HG03354 (cell line): ENCODE results near the gene CKM.
"Not testable (repeated sequence)": the region's sequence is repeated elsewhere in the genome, so short reads cannot be mapped to it uniquely, and the experiment has no call there.

ENCODE experiments used
- ATAC-seq: cut with Tn5 transposase; IDR thresholded peaks from one replicate; pipeline ENCODE4 v1.9.1; 2021; ENCODE audit warnings: mild to moderate bottlenecking; ENCODE audit not compliant: unreplicated experiment, poor library complexity, severe bottlenecking

The CKM gene

DNA sequence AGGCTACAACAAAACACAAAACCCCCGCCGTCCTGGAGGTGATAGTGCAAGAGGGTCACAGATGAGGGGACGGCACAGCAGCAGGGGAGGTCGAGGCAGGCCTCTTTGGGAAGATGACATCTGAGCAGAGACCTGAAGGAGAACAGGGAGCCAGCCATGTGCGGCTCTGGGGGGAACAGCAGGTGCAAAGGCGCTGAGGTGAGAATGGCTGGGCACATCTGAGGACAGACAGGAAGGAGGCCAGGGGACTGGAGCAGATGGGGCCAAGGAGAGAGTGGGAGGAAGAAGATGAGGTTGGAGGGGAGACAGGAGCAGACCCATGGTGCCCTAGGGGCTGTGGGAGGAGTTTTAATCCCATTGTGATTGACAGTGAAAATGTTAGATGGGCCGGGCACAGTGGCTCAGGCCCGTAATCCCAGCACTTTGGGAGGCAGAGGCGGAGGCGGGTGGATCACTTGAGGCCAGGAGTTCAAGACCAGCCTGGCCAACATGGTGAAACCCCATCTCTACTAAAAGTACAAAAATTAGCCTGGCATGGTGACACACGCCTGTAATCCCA is 1.8 kb upstream of the CKM start:
- no peak for ATAC-seq

DNA sequence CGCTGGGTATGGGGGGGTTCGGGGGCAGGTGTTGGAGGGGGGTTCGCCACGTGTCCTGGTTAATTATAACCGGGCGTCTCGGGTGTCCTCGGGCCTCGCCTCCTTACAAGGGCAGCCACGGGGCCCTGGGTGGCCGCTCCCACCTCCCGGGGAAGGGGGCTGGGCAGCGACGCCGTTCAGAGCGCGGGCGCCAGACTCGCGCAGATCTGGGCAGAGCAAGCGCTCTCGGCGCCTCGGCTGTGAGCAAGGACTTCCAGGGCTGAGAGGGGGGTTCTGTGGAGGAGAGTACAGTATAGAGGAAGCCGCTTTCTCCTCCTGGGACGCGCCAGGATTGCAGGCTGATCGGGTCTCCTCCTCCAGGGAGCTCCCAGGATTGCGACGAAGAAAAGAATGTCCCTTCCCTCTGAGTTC is 1.0 kb upstream of the CKM start:
- no peak for ATAC-seq

DNA sequence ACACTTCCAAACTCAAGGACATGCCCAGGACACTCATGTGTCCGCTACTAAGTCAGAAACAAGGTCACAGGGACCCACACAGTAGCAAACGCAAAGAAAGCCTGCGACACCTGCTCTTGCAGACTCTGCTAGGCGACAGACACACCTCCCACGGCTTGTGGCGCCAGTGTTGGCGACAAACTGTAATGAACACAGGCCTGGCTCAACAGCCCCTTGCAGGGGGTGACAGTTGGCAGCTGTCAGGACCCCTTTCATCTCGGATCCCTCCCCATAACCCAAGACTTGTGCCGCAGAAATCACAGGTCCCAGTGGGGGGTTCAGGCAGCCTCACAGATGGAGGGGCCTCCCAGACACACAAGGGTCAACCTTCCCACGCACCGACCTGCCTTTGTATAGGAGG is 364 bp downstream of the CKM start:
- no peak for ATAC-seq

DNA sequence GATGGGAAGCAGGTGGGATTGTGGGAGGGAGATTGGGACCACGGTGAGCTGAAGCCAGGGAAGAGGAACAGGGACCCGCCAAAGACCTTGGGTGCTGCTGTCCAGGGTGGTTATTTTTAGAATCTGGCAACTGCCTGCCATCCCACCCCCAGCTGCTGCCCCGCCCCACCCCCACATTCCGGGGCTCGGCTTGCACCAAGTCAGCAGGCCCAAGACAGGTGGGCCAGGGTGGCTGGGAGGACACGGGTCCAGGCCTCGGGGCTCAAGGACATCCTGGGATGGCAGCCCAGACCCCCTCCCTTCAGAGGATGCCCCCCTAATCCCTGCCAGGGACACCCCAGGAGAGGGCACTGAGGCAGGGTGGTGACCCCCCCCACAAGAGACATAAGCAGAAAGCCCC is 827 bp downstream of the CKM start:
- no peak for ATAC-seq

DNA sequence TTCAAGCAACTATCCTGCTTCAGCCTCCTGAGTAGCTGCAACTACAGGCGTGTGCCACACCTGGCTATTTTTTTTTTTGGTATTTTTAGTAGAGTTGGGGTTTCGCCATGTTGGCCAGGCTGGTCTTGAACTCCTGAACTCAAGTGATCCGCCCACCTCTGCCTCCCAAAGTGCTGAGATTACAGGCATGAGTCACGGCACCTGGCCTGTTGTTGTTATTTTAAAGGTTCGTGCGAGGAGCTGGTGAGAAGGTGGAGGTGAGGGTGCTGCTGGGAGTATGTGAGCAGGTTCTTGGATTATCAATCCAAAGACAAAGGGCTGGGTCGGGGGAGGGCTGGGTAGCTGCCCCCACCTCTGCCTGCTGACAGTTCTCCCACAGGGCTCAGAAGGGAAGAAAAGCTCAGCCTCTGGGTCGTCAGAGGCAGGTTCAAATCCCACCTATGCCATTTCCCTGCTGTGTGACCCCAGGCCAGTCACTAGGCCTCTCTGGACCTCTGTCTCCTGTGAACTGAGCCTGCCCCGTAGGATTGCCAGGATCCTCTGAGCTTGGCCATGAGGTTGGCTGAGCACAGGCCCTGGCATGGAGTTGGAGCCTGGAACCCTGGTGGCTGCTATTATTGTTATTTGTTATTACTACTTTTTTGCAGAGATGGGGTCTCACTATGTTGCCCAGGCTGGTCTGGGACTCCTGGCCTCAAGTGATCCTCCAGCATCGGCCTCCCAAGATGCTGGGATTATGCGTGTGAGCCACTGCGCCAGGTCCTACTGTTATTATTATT is 1.5 kb downstream of the CKM start:
- ATAC-seq, result no peak

DNA sequence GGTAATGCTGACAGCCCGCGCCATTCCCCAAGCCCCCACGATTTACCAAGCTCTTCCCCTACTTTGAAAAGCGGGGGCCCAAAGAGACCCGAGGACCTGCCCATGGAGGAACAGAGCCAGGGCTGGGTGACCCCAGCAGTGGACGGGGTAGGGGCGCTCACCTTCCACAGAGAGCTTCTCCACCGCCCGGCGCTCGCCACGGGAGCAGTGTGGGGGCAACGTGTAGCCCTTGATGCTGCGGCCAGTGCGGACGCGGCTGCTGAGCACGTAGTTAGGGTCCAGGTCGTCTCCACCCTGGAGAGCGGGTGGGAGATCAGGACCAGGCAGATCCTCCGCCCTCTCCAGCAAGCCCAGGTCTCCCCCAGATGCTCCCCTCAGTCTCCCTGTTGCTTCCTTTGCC is 7.4 kb downstream of the CKM start:
- ATAC-seq, result no peak

DNA sequence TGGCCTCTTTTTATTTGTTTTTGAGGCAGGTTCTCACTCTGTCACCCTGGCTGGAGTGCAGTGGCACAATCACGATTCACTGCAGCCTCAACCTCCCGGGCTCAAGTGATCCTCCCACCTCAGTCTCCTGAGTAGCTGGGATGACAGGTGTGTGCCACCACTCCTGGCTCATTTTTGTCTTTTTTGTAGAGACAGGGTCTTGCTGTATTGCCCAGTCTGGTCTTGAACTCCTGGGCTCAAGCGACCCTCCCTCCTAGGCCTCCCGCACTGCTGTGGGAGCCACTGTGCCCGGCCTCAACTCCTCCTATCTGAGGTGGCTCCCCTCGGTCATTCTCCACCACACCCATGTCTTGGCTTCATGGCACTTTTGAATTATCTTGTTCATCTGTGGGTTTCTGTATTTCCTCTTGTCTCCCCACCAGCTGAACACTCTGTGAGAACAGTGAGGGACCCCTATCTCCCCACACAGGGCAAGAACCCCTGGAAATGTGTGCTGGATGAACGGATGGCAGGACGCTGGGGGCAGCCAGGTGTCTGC is 7.9 kb downstream of the CKM start:
- ATAC-seq, result no peak

DNA sequence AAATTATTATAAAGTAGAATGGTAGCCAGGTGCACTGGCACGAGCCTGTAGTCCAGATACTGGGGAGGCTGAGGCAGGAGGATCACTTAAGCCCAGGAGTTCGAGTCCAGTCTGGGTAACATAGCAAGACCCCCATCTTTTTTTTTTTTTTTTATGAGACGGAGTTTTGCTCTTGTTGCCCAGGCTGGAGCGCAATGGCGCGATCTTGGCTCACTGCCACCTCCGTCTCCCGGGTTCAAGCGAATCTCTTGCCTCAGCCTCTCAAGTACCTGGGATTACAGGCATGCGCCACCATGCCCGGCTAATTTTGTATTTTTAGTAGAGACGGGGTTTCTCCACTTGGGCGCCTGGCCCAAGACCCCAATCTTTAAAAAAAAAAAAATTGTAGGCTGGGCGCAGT is 10.4 kb downstream of the CKM start:
- ATAC-seq, result not testable (repeated sequence)

DNA sequence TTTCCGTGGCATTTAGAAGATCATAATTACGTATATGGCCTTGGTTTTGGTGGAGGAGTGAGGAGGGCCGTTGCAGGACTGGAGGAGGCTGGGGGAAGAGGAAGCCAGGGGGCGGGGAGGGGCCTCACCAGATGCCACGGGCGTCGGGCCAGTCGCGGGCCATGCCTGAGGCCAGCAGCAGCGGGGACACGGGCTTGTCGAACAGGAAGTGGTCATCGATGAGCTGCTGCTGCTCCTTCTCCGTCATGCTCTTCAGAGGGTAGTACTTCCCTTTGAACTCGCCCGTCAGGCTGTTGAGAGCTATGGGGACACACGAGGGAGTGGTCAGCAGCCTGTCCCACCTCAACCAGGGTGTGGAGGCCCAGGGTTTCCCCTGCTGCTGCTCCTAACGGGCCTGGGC is 11.1 kb downstream of the CKM start:
- ATAC-seq, result no peak

DNA sequence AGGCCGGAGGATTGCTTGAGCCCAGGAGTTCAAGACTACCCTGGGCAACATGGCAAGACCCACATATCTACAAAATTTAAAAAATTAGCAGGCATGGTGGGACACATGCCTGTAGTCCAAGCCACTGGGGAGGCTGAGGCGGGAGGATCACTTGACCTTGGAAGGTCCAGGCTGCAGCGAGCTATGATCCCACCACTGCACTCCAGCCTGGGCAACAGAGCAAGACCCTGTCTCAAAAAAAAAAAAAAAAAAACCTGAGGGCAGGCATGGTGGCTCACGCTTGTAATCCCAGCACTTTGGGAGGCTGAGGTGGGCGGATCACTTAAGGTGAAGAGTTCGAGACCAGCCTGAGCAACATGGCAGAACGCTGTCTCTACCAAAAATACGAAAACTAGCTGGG is 13.4 kb downstream of the CKM start:
- ATAC-seq, result not testable (repeated sequence)

DNA sequence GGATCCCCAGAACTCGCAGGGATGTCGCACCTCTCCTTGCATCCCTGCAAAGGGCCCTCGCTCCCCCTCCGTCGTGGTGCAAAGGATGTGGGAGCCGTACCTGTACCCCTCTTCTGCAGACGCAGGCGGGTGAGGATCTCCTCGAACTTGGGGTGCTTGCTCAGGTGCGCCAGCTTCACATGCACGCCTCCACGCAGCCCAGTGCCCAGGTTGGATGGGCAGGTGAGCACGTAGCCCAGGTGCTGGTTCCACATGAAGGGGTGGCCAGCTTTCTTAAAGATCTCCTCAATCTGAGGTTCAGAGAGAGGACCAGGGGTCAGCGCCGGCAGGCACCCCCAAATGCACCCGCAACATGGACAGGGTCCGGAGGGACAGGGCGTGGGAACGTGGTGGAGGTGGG is 15.3 kb downstream of the CKM start:
- ATAC-seq, result no peak

DNA sequence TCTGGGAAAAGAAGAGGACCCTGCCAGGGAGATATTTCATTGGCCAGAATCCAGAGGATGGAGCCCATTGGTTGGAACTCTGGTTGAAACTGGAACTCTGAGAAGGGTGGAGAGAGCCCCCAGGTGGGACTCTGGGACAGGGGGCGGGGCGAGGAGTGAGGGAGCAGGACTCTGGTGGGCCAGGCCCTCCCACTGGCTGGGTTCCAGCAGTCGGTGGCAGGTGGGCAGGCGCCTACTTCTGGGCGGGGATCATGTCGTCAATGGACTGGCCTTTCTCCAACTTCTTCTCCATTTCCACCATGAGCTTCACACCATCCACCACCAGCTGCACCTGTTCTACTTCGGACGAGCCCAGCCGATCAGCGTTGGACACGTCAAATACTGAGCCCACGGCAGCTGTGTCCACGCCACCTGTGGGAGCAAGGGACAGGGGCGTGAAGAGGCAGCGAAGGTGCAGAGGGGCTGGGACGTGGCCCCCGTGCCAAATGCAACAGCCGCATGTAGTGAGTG is 16.1 kb downstream of the CKM start:
- ATAC-seq, result no peak

DNA sequence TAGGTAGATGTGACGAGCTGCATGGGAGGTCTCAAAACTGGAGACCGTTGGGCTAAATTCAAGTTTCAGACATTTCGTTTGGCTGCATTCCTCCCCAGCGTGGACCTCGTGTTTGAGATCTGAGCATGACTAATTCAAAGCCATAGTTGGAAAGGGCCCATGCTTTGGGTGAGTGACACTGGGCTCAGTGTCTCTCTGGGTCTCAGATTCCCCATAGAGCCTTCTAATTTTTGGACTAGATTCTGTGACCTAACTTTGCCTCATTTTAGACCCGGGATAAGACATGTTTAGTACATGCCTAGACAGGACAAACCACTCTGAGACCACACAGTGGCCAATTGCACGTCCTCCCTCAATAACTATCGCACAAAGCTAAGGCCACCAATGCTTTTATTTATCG is 16.6 kb downstream of the CKM start:
- ATAC-seq, result no peak

DNA sequence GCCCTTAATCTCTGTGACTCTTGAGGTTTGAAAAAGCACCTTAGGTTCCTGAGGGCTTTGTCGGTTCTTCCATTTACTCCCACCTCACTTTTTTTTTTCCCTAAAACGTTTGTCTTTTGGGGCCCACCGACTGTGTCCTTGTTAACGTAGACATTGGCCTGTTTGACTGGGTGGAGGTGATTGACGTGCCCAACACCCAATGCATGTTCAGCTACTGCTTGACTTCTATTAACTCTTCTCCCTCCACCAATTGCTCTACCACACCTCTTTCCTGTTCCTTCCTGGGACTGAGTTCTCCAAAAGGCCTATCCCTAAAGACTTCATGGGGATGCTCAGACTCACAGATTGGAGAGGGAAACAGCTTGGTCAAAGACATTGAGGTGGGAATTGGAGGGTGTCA is 17.3 kb downstream of the CKM start:
- no peak for ATAC-seq

DNA sequence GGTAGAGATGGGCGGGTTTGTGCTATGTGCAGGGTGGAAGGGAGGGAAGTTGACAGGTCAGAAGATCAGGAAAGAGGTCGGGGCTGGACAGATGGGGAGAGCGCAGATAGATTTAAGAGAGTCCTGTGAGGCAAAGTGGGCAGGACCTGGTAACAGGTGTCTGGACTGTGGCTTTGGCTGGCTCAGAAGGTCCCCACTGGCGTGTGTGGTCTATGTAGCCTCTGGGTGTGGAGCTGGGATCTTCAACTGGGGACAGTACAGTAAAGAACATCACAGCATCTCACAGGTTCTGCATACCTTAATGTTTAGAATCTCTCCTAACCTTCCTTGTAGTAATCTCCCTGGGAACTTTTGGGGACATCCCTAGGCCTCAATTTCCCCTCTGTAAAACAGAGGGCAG is 17.7 kb downstream of the CKM start:
- no peak for ATAC-seq

DNA sequence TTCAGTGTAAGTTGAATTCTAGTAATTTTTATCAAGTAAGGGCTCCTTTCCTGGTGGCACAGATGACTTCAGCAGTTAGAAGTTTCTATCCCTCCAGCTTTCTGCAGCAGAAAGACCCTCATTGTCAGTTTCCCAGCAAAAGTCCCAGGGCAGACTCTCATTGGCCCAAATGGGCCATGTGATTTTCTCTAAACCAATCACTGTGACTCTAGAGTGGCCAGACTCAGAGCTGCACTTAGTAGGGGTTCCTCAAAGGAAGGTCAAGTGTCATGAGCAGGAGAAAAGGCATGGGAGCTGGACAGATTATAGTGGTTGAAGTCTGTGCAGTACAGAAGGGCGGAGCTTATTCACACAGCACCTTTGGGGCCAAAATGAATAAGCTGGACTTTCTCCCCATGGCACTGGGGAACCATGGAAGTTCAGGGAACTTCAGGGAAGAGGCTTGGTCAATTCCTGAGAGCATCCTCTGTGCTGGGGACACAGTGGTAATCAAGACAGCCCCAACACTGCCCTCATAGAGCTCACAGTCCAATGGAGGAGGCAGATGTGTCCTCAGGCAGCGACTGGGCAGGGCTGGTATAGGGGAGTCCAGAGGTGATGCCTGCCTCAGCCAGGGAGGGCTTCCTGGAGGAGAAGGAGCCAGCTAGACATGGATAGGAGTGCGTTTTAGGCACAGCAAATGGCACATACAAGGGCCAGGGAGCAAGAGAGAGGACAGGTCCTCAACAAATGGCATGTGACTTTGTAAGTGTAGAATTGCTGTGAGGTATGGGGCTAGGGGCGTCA is 18.3 kb downstream of the CKM start:
- ATAC-seq, result no peak

DNA sequence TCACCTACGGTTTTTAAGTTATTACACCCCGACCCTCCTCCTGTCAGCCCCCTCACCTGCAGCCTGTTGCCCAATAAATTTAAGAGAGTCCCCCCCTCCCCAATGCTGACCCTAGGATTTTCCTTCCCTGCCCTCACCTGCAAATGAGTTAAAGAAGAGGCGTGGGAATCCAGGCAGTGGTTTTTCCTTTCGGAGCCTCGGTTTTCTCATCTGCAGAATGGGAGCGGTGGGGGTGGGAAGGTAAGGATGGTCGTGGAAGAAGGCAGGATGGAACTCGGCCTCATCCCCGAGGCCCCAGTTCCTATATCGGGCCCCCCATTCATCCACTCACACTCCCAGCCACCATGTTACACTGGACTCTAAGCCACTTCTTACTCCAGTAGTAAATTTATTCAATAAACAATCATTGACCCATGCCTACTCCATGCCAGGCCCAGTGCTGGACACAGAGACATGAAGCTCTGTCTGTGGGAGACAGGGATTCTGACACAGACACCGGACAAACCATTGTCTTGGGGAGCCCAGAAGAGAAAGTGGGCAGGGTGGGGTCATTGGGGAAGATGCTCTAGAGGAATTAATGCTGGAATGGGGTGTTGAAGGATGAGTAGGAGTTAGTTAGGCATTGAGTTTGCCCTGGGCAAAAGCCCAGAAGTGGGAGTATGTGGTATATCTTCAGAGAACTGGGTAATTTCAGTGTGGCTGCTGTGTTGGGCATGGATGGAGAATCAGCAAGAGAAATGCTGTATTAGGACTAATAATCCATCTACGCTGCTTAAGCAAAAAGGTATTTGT is 19.2 kb downstream of the CKM start:
- no peak for ATAC-seq

DNA sequence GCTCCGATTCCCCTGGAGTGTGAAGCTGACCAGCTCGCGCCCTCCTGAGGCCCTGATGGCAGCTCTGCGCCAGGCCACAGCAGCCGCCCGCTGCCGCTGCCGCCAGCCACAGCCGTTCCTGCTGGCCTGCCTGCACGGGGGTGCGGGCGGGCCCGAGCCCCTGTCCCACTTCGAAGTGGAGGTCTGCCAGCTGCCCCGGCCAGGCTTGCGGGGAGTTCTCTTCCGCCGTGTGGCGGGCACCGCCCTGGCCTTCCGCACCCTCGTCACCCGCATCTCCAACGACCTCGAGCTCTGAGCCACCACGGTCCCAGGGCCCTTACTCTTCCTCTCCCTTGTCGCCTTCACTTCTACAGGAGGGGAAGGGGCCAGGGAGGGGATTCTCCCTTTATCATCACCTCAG is 20.3 kb downstream of the CKM start:
- no peak for ATAC-seq

DNA sequence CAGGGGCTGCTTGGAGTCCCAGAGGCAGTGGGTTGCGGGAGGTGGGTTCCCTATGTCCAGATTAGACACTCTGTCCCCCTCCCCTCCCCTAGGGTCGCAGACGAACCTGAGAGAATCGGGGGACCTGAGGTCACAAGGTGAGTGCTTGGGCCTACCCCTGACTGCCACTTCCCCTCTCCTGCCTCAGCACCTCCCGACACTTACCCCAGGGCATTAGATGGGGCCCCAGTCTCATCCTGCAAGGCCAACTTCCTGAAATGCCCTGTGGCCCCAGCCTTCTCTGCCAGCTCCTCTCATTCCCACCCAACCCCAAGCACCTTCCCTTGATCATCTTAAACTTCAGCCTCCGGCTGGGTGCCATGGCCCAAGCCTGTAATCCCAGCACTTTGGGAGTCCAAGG is 23.0 kb downstream of the CKM start:
- ATAC-seq, result no peak

DNA sequence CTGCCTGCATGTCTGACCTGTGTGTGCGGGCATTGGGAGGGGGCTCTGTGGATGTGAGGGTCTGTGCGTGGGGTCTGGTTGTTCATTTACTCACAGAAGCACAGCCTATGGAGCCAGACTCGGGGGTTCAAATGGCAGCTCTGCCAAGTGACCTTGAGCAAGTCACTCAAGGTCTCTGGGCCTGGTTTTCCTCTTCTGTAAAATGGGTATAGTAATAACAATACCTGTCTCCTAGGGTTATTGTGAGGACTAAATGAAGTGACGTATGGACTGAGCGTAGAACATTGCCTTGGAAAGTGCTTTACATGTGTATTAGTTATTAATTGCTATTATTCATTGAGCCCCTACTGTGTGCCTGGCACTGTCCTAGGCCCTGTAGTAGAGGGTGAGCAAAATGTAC is 24.4 kb downstream of the CKM start:
- ATAC-seq, result no peak
